Measurements from ENCODE around the gene AOPEP.

DNA sequence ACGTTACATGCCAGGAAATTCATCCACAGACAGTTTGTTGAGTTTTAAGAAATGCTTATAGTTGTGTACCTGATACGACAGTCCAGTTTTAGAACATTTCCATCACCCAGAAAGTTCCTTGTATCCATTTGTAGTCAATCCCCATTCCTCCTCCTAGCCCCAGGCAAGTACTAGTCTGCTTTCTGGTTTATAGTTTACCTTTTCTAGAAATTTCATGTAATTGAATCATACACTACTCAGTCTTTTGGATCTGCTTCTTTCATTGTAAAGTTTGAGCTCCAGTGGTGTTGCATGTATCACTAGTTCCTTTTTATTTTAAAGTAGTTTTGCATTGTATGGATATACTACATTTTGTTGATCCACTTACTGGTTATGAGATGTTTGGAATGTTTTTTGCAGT lies 291.2 kb downstream of the AOPEP start:
- no peak for TF ChIP-seq POLR2A (IDR thresholded peaks at IDR 0.05)
- TF ChIP-seq, protein P1, sequence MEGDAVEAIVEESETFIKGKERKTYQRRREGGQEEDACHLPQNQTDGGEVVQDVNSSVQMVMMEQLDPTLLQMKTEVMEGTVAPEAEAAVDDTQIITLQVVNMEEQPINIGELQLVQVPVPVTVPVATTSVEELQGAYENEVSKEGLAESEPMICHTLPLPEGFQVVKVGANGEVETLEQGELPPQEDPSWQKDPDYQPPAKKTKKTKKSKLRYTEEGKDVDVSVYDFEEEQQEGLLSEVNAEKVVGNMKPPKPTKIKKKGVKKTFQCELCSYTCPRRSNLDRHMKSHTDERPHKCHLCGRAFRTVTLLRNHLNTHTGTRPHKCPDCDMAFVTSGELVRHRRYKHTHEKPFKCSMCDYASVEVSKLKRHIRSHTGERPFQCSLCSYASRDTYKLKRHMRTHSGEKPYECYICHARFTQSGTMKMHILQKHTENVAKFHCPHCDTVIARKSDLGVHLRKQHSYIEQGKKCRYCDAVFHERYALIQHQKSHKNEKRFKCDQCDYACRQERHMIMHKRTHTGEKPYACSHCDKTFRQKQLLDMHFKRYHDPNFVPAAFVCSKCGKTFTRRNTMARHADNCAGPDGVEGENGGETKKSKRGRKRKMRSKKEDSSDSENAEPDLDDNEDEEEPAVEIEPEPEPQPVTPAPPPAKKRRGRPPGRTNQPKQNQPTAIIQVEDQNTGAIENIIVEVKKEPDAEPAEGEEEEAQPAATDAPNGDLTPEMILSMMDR (IDR thresholded peaks at IDR 0.05), result no peak
